Muscle layer of duodenum (tissue), 2 donors: ENCODE measurements around the gene TMEM218.

Source experiments
- H3K27ac ChIP-seq: one replicate; pipeline ENCODE4 v1.7.0; 2013; ENCODE audit warnings: mild to moderate bottlenecking, low read length
- H3K27me3 ChIP-seq: one replicate; pipeline ENCODE4 v1.7.0; 2013; ENCODE audit warnings: low read depth, mild to moderate bottlenecking, control low read depth, low read length
- H3K36me3 ChIP-seq, 2 donors: one replicate each; pipeline ENCODE4 v1.7.0; 2013; ENCODE audit warnings: low read length in 2 of 2, control low read depth in 1 of 2, mild to moderate bottlenecking in 1 of 2; ENCODE audit not compliant: insufficient read depth in 2 of 2, control insufficient read depth in 1 of 2
- H3K4me1 ChIP-seq, 2 donors: one replicate each; pipeline ENCODE4 v1.7.0; 2013; ENCODE audit warnings: low read length in 2 of 2, mild to moderate bottlenecking in 2 of 2, control low read depth in 1 of 2, moderate library complexity in 1 of 2; ENCODE audit not compliant: insufficient read depth in 2 of 2, control insufficient read depth in 1 of 2
- H3K4me3 ChIP-seq, 2 donors: one replicate each; pipeline ENCODE4 v1.7.0; 2013; ENCODE audit warnings: low read length in 2 of 2, low read depth in 1 of 2, mild to moderate bottlenecking in 1 of 2
- H3K9me3 ChIP-seq, 2 donors: one replicate each; pipeline ENCODE4 v1.7.0; 2013; ENCODE audit warnings: low read length in 2 of 2, control low read depth in 1 of 2, mild to moderate bottlenecking in 1 of 2; ENCODE audit not compliant: control insufficient read depth in 1 of 2
- donor health status: healthy.

TMEM218 gene

DNA sequence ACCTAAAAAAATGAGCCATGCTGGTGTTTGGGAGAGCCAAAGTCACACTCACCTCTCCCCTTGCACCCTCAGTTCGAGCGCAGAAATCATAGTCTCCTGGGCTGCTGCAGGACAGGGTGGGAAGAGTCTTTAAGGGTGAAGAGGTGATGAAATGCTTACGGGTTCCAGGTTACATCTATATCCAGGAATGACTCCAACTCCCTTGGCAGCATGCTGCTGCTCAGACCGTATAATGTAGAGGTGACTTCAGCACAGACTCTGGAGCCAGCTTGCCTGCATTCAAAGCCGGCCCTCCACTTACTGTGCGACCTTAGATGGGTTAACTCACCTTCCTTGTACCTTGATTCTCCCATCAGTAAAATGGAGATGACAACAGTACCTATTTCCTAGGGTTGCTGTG lies 35.9 kb upstream of the TMEM218 start:
- Histone ChIP-seq H3K36me3 (no peaks in the 10 kb centered on the region), H3K27ac (no peak overlapping the region), H3K4me3 (no peak overlapping the region), H3K9me3 (no peaks in the 10 kb centered on the region), H3K4me1 (no peaks in the 10 kb centered on the region), H3K27me3 (no peaks in the 10 kb centered on the region)

DNA sequence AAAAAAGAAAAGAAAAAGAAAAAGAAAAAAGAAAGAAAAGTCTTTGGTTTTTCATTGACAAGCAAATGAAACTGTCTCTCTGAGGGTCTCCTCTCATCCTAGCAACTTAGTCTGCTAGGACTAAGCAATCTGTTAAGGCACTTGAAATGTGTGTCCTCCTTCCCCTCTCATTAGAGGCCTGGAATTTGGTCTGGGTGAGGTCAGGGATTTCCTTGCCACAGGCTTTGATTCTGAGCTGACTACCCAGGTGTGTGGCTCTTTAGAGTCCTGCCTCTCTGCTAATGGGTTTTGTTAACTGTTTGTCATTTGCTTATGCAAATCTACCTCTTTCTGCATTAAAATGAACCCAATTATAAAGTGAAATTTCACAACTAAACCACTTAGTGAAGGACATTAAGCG lies 34.8 kb upstream of the TMEM218 start:
- no peaks in the 10 kb centered on the region for H3K27me3 ChIP-seq

DNA sequence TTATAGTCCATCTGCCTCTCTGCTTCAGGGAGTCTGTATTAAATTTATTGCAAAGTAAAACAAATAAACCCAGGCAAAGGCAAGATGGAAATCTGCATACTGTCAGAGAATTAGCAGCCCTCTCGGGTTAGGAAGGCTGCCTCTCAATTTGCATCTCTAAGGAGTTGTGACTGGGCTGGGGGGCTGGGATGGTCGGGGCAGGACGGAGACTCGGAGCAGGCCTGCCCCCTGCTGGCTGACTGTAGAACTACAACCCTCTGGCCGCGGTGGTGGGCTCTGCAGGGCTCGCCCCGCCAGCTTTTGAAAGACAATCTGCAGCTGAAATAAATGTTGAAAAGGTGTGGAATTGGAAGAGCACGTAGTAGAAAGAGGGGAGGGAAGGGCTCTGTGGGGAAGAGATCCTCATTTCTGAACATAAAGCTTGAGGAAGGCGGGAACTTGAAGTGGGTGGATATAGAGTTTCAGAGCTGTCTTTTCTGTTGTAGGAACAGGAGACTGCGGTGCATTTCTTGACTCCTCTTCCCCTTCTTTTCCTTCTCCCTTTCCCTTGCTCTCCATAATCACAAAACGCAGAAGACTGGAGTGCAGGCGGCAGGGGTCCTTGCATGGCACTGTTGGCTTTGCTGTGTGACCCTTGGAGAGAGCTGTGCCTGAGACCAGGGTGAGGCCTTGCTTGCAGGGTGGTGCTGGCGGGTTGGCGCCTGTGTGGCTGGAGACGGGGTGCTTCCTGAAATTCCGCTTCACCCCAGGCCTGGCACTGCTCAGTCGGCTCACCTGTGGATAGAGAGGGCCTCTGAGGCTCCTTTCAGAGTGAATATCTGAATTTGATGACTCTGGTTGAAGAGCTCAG lies 30.5 kb upstream of the TMEM218 start:
- Histone ChIP-seq H3K27me3 (no peaks in the 10 kb centered on the region), H3K27ac (no peak overlapping the region), H3K36me3 (no peaks in the 10 kb centered on the region), H3K9me3 (no peaks in the 10 kb centered on the region), H3K4me1 (no peaks in the 10 kb centered on the region), H3K4me3 (no peak overlapping the region)

More for the DNA sequence above, 34.8 kb upstream of the TMEM218 start:
- Histone ChIP-seq H3K4me1 (no peaks in the 10 kb centered on the region), H3K4me3 (no peak overlapping the region), H3K36me3 (no peaks in the 10 kb centered on the region), H3K27ac (no peak overlapping the region), H3K9me3 (no peaks in the 10 kb centered on the region)

DNA sequence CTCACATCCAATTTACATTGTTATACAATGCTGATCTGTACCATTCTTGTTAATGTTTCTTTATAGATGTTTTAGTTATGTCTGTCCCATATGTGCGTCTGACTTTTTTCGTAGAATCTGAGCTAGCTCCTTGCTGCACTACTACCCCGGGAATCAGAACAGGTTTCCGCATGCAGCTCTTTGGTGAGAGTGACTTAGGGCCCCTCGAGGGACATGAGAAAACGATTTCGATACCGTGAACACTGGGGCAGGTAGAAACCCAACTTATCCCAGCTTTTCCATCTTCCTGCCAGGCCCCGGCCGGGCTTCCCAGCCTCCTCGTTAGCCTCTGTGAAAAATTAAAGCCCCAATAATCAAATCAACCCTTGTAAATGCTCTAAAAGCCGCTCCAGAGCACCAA lies 29.8 kb upstream of the TMEM218 start:
- H3K27ac ChIP-seq: no peak overlapping the region
- H3K4me3 ChIP-seq: no peak overlapping the region
- no peaks in the 10 kb centered on the region for H3K27me3 ChIP-seq
- no peaks in the 10 kb centered on the region for H3K9me3 ChIP-seq
- no peaks in the 10 kb centered on the region for H3K4me1 ChIP-seq
- no peaks in the 10 kb centered on the region for H3K36me3 ChIP-seq

DNA sequence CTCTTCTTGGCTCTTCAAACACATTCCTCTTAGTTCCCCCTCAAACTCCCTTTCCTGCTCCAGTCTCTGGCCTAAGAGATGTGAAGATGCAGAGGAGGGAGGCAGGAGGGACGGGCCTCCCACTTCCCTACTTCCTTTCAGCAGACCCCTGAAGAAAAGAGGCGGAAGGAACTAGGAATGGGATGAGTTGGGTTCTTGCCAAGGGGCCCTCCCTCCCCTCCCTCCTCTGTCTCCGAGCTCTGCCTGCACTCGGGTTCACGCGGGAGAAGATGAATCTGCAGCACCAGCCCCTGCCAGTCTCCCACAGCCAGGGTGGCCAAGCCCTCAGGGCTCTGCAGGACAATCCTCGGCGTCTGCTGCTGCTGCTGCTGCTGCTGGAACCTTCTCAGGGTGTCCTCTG lies 28.8 kb upstream of the TMEM218 start:
- Histone ChIP-seq H3K4me3 (no peak overlapping the region), H3K27ac (no peak overlapping the region), H3K4me1 (no peaks in the 10 kb centered on the region), H3K9me3 (no peaks in the 10 kb centered on the region), H3K27me3 (no peaks in the 10 kb centered on the region), H3K36me3 (no peaks in the 10 kb centered on the region)

DNA sequence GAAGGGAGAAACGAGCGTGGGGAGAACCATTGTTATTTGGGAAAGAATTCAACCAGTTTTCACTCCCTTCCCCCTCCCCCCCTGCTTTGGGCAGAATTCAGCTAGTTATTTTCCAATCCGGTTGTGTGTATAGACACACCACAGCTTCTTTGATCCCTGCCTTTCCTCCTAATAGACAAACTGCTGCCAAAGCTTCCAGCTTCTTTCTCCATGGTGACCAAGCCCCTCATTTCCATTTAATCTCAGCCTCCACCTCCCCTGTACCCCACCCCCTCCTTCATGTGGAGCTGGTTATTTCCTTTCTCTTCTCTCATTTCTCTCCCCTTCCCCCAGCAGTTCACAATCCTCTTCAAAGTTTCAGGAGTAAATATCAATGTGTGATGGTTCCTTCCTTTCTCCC lies 28.4 kb upstream of the TMEM218 start:
- Histone ChIP-seq H3K9me3 (no peaks in the 10 kb centered on the region), H3K4me3 (no peak overlapping the region), H3K27me3 (no peaks in the 10 kb centered on the region), H3K36me3 (no peaks in the 10 kb centered on the region), H3K4me1 (no peaks in the 10 kb centered on the region), H3K27ac (no peak overlapping the region)

DNA sequence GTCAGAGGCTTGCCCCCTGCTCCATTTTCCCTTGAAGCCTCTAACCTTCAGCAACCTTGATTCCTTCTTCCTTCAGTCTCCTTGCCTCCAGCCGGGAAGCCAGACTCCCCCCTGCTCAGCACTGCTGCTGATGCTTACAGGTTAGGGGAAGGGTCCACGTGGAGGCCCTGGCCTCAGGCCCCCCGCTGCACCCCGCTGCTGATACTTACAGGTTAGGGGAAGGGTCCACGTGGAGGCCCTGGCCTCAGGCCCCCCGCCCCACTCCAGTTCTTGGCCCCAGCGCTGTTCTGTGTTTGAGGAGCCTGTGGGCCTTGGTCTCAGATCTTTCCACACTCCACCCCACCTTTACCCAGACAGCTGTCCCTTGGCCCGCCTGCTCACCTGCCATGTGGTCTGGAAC lies 27.5 kb upstream of the TMEM218 start:
- H3K36me3 ChIP-seq: no peaks in the 10 kb centered on the region
- H3K4me3 ChIP-seq: no peak overlapping the region
- H3K9me3 ChIP-seq: no peaks in the 10 kb centered on the region
- no peaks in the 10 kb centered on the region for H3K27me3 ChIP-seq
- H3K27ac ChIP-seq: no peak overlapping the region
- H3K4me1 ChIP-seq: no peaks in the 10 kb centered on the region

DNA sequence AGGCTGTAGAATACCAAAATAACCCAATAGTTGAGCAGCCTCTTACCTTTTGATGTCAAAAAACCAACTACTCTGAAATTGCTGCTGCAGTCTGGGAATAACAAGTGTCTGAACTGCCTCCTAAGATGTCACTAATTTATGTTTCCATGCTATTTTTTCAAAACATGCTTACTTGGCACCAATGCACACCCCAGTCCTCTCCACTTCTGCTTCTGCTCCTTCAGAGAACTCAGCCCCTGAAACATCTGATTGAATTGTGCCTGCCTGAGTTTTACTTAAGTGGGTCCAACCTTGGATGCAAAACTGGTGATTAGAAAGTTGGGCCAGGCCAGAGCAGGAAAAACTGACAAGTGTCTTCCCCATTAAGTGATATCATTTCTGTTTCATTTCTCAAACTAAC lies 24.6 kb upstream of the TMEM218 start:
- no peak overlapping the region for H3K4me3 ChIP-seq
- no peak overlapping the region for H3K27ac ChIP-seq
- H3K9me3 ChIP-seq: no peaks in the 10 kb centered on the region
- no peaks in the 10 kb centered on the region for H3K4me1 ChIP-seq
- no peaks in the 10 kb centered on the region for H3K27me3 ChIP-seq
- no peaks in the 10 kb centered on the region for H3K36me3 ChIP-seq

DNA sequence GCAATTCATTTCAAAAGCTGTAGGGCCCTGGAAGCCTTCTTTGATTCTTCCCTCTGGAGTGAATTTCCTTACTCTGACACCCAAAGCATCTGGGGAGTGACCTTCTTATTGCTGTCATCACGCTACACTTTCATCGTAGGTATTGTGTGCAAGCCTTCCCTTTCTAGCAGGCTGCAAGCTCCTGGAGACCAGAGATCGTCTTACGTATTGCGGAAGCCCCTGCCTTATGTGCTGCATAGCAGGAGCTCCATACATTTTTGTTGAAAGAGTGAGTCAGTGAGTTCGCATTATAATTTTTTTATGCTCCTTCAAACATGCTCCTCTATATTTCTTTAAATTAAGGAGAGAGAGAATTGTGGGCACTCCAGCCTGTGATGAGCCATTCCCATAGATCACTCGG lies 21.2 kb upstream of the TMEM218 start:
- Histone ChIP-seq H3K4me1 (no peaks in the 10 kb centered on the region), H3K27ac (no peak overlapping the region), H3K9me3 (no peaks in the 10 kb centered on the region), H3K36me3 (no peaks in the 10 kb centered on the region), H3K4me3 (no peak overlapping the region), H3K27me3 (peaks cover 4% of the 10 kb centered on the region)

DNA sequence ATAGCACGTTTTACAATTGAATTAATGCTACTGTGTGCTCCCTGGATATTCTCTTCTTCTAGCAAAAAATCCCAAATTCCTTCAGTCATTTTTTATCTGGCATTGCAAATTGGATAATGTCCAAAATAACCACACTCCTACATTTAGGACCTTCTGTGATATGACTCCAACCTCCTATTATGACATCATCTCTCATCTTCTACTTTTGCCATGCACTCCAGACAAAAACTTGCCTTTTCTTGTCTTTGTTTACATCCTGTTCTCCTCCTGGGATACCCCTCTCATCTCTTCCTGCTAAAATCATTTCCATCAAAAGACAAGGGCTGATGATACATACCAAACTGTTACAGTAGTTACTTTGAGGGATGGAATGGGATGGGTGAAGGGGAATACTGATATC lies 20.6 kb upstream of the TMEM218 start:
- no peaks in the 10 kb centered on the region for H3K4me1 ChIP-seq
- no peaks in the 10 kb centered on the region for H3K36me3 ChIP-seq
- H3K9me3 ChIP-seq: no peaks in the 10 kb centered on the region
- H3K27me3 ChIP-seq: peaks cover 6% of the 10 kb centered on the region
- H3K27ac ChIP-seq: no peak overlapping the region
- no peak overlapping the region for H3K4me3 ChIP-seq

DNA sequence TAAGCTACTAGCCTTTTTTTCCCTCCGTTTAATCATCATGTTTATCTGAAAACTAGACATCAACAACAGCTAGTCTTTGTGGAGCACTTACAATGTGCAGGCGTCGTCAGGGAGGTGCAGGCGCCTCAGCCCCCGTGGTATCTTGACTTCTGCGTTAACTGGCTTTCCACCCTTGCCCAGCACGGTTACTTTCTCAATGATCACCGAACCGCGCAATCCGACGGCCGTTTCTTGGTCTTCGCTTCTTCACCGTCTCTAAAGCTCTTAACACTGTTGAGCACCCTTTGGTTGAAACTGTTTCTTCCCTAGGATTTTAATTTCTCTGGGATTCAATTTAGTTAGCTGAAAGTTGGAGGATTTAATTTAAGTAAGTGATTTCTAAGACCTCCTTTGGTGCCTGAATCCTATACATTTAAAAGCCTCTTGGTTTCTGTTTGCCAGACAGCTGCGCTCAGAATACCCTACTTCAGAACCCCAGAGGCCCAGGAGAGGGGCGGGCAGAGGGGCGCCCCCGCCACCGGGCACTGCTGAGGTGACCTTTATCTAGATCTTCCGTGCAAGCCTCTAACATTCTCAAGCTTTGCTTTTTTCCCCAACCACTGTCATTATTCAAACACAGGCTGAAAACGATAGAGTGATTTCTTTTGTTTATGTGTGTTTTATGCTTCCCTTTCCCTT lies 18.0 kb upstream of the TMEM218 start:
- Histone ChIP-seq H3K4me1 (no peaks in the 10 kb centered on the region), H3K27ac (no peak overlapping the region), H3K36me3 (no peaks in the 10 kb centered on the region), H3K4me3 (no peak overlapping the region), H3K27me3 (peaks cover 6% of the 10 kb centered on the region), H3K9me3 (no peaks in the 10 kb centered on the region)
